MM.1S (cell line): ENCODE measurements around the gene HRG.
A peak's percentile ranks its signal among the peaks of the same experiment; 100 is the strongest.

Source experiments
- DNase-seq: peaks from one replicate; pipeline ENCODE4 v3.0.0-alpha.2; 2015
- H2AFZ ChIP-seq: fragments of 300-600 bp; sonication (generic); 2 replicates; pipeline ENCODE4 v1.6.0; 2016; ENCODE audit warnings: antibody characterized with exemption, low read length
- H3F3A ChIP-seq: fragments of 300-600 bp; sonication (generic); 2 replicates; pipeline ENCODE4 v1.6.1; 2016; ENCODE audit warnings: mild to moderate bottlenecking, antibody characterized with exemption, low read length, moderate library complexity, mixed read lengths; ENCODE audit not compliant: insufficient read depth
- H3K27ac ChIP-seq: fragments of 300-600 bp; sonication (generic); 2 replicates; pipeline ENCODE4 v1.5.1; 2016; ENCODE audit warnings: mild to moderate bottlenecking, low read length
- H3K27me3 ChIP-seq: fragments of 300-600 bp; sonication (generic); replicated peaks from 2 replicates; pipeline ENCODE4 v1.6.0; 2016; ENCODE audit warnings: low read length; ENCODE audit not compliant: insufficient read depth
- H3K36me3 ChIP-seq: fragments of 300-600 bp; sonication (generic); replicated peaks from 2 replicates; pipeline ENCODE4 v1.6.1; 2016; ENCODE audit warnings: mild to moderate bottlenecking, low read length, mixed read lengths; ENCODE audit not compliant: insufficient read depth
- H3K4me1 ChIP-seq: fragments of 300-600 bp; sonication (generic); 2 replicates; pipeline ENCODE4 v1.6.1; 2016; ENCODE audit warnings: low read length, mixed read lengths
- H3K4me2 ChIP-seq: fragments of 300-600 bp; sonication (generic); 2 replicates; pipeline ENCODE4 v1.6.0; 2016; ENCODE audit warnings: low read depth, low read length
- H3K4me3 ChIP-seq: fragments of 300-600 bp; sonication (generic); 2 replicates; pipeline ENCODE4 v1.5.1; 2016; ENCODE audit warnings: low read length, mixed read lengths
- H3K79me2 ChIP-seq: fragments of 300-600 bp; sonication (generic); 2 replicates; pipeline ENCODE4 v1.6.1; 2016; ENCODE audit warnings: mixed run types, low read length, mixed read lengths
- H3K9ac ChIP-seq: fragments of 300-600 bp; sonication (generic); 2 replicates; pipeline ENCODE4 v1.6.1; 2016; ENCODE audit warnings: low read length, mixed read lengths
- H3K9me2 ChIP-seq: fragments of 300-600 bp; sonication (generic); replicated peaks from 2 replicates; pipeline ENCODE4 v1.6.1; 2016; ENCODE audit warnings: mild to moderate bottlenecking, low read length, mixed read lengths; ENCODE audit not compliant: insufficient read depth
- H3K9me3 ChIP-seq: fragments of 300-600 bp; sonication (generic); replicated peaks from 2 replicates; pipeline ENCODE4 v1.6.1; 2016; ENCODE audit warnings: mild to moderate bottlenecking, low read length, mixed read lengths; ENCODE audit not compliant: insufficient read depth
- H4K20me1 ChIP-seq: fragments of 300-600 bp; sonication (generic); 2 replicates; pipeline ENCODE4 v1.6.1; 2016; ENCODE audit warnings: mild to moderate bottlenecking, low read length, moderate library complexity, mixed read lengths; ENCODE audit not compliant: insufficient read depth
- CTCF ChIP-seq: fragments of 300-600 bp; sonication (generic); IDR thresholded peaks from 2 replicates; pipeline ENCODE4 v1.5.1; 2016; ENCODE audit warnings: antibody characterized with exemption, low read length, mixed read lengths
- EZH2 ChIP-seq: fragments of 300-600 bp; sonication (generic); optimal IDR thresholded peaks from 2 replicates; pipeline ENCODE3; 2017; ENCODE audit warnings: low read depth, mild to moderate bottlenecking, antibody characterized with exemption, low read length, mixed read lengths
- EZH2phosphoT487 ChIP-seq: fragments of 300-600 bp; sonication (generic); IDR thresholded peaks from 2 replicates; pipeline ENCODE4 v1.6.1; 2018; ENCODE audit warnings: antibody characterized with exemption, low read length

Gene HRG

GRCh38 chr3:186665625-186666188 lies at the start of gene HRG:
Gene HRG, plus strand, starts transcription at chr3:186666014. Its CDS starts 18 bp downstream, at chr3:186666032.
- Histone ChIP-seq H3K4me2 (no peak within 1 kb of the TSS), H3K27ac (no peak within 1 kb of the TSS), H4K20me1 (no peaks in the 10 kb centered on the region), H3K4me1 (peaks cover 14% of the 10 kb centered on the region), H3K79me2 (no peaks in the 10 kb centered on the region), H2AFZ (no peak within 1 kb of the TSS), H3K36me3 (no peaks in the 10 kb centered on the region), H3F3A (peaks cover 7% of the 10 kb centered on the region; the same call in 1 of the 2 replicates), H3K27me3 (no peaks in the 10 kb centered on the region), H3K9ac (no peak within 1 kb of the TSS), H3K4me3 (no peak within 1 kb of the TSS), H3K9me2 (no peaks in the 10 kb centered on the region), H3K9me3 (no peaks in the 10 kb centered on the region)
- TF ChIP-seq EZH2 = no peak
- TF ChIP-seq CTCF = no peak
- no peak for TF ChIP-seq EZH2phosphoT487
- DNase-seq = no peak

- Histone ChIP-seq H3K4me1 (peaks cover 25% of the 10 kb centered on the region), H2AFZ (no peak overlapping the region), H3K79me2 (no peaks in the 10 kb centered on the region), H4K20me1 (no peaks in the 10 kb centered on the region), H3K4me2 (peak overlapping the region; percentile 77; the same call in 1 of the 2 replicates), H3K9ac (no peak overlapping the region), H3K27me3 (peaks cover 8% of the 10 kb centered on the region), H3K27ac (no peak overlapping the region), H3K9me2 (no peaks in the 10 kb centered on the region), H3F3A (peaks cover 20% of the 10 kb centered on the region), H3K4me3 (no peak overlapping the region), H3K36me3 (no peaks in the 10 kb centered on the region), H3K9me3 (no peaks in the 10 kb centered on the region)
- TF ChIP-seq EZH2 (no peak), CTCF (no peak), EZH2phosphoT487 (no peak)
- DNase-seq = no peak
Measured at GRCh38 chr3:186616299-186616617, 49.6 kb upstream of the HRG start.

DNA sequence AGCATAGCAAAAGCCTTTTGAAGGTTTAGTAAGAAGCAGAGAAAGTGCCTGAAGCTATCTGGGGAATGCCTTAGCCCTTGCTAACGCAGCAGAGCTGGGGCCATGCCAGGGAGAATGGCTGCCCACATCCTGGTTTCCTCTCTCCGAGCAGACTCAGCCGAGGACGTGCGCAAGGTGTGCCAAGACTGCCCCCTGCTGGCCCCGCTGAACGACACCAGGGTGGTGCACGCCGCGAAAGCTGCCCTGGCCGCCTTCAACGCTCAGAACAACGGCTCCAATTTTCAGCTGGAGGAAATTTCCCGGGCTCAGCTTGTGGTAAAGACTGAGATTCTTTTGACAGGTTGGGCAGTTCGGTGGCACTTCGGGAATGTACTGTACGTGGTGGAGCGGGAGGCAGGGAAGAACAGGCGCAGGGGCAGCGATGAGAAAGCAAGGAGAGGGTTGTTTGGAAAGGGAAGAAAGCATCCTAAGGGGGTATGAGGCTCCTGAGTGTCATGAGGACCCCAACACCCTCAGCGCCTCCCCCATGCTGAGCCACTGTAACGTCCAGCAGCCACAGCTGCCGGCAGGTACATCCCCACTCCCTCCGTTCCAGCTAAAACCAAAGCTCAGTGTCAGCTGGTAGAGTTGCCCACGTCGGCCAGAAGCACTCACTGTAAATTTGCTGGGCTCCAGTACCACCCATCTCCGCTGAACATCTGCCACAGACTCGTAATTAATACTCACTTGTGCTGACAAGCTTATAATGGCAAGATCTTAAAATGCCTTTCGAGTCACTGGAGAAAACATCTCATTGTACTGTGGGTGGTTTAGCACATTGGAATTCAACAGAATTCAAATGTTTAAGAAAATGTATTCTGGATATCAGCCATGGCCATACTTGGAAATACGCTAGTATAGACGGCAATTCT lies 48.5 kb upstream of the HRG start:
- Histone ChIP-seq H3K27me3 (peaks cover 8% of the 10 kb centered on the region), H3K4me2 (peak overlapping the region; percentile 77), H4K20me1 (no peaks in the 10 kb centered on the region), H3K4me3 (peak overlapping the region; percentile 39), H3F3A (peaks cover 20% of the 10 kb centered on the region), H3K79me2 (no peaks in the 10 kb centered on the region), H3K27ac (peak overlapping the region; percentile 0; the same call in 1 of the 2 replicates), H3K9me2 (no peaks in the 10 kb centered on the region), H3K9me3 (no peaks in the 10 kb centered on the region), H3K9ac (peak overlapping the region; percentile 22; the same call in 1 of the 2 replicates), H2AFZ (peak overlapping the region; percentile 69), H3K4me1 (peaks cover 25% of the 10 kb centered on the region), H3K36me3 (no peaks in the 10 kb centered on the region)
- DNase-seq = peak; percentile 99
- no peak for TF ChIP-seq EZH2phosphoT487
- TF ChIP-seq EZH2 = no peak
- TF ChIP-seq CTCF = peak; percentile 99
